ENCODE measurements around the gene KCNAB2. TPM values are rescaled to one million over a fixed set of nuclear protein-coding genes. Genes with fewer than 3 reads are reported as not detected.

Gene KCNAB2
- total RNA-seq, 4 donors from 2014 or later: 10.9 to 12.6 (median 11.7) TPM

DNA sequence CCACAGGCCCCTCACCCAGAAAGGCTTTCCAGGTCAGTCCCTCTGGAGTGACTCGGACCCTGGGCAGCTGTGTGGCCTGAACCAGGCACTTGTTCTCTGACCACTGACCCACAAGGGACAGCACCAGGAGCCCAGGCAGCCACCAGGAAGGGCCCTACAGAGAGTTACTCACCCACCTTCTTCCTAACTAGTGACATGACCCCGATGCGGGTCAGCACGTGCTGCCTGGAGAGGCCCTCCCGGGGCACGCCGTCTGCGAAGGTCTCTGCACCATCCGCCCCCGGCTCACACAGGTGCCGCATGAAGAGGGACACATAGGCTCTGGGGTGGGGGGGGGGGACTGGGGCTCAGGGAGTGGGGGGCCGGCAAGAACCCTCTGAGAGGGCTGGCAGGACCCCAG lies 78.7 kb downstream of the KCNAB2 start:
- WGBS, 2 donors (ENCODE audit: low coverage in 1 of 2): no CpG with 5 or more reads among the region's 12 CpGs
- H3K4me1 ChIP-seq: peaks cover 0 to 11% (median 6%) of the 10 kb centered on the region in 3 donors
- peaks cover 20% of the 10 kb centered on the region for H3K27me3 ChIP-seq
- no peak overlapping the region for H3K4me3 ChIP-seq
- ATAC-seq: no peak
- TF ChIP-seq POLR2AphosphoS5 (IDR thresholded peaks at IDR 0.05) (no peak), EP300 (IDR thresholded peaks at IDR 0.05) (no peak), POLR2A (IDR thresholded peaks at IDR 0.05) (no peak), CTCF (IDR thresholded peaks at IDR 0.05) (no peak)
- no peak overlapping the region for H3K27ac ChIP-seq
- no peaks in the 10 kb centered on the region for H3K36me3 ChIP-seq
- H3K9me3 ChIP-seq: no peaks in the 10 kb centered on the region

DNA sequence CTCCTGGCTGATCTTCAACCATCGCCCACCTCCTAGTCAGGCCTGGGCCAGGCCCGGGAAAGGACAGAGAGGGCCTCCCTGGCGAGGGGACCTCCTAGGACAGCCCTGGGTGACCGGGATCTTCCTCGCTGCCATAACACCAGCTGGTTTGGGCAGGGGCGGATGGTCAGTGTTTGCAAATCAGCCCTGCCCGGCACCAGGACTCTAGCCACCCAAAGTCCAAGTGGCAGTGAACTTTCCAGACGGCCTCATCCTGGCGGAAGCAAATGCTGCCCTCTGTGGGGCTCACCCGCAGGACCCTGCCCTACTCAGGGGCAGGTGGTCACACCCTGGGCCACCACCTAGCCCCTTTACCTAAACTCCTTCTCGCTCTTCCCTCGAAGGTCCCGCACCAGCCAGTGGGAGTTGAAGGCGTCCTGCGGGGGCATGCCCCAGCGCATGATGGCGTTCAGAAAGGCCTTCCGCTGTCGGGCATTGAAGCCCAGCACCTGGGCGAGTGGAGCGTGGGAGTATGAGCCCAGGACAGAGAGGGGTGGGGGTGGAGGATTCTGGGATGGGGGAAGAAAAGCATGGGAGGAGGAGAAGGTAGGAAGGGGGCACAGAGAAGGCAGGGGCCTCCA lies 79.2 kb downstream of the KCNAB2 start:
- Histone ChIP-seq H3K4me1 (peaks cover 0 to 11% (median 6%) of the 10 kb centered on the region in 3 donors), H3K4me3 (no peak overlapping the region), H3K36me3 (no peaks in the 10 kb centered on the region), H3K9me3 (no peaks in the 10 kb centered on the region), H3K27ac (no peak overlapping the region), H3K27me3 (peaks cover 20% of the 10 kb centered on the region)
- WGBS, 2 donors (ENCODE audit: low coverage in 1 of 2): 73% methylated on average over 3 of the region's 21 CpGs; no CpG with 5 or more reads in 1 of the 2 donors
- ATAC-seq: no peak
- TF ChIP-seq POLR2AphosphoS5 (IDR thresholded peaks at IDR 0.05) (no peak), EP300 (IDR thresholded peaks at IDR 0.05) (no peak), POLR2A (IDR thresholded peaks at IDR 0.05) (no peak), CTCF (IDR thresholded peaks at IDR 0.05) (no peak)

- H3K27ac ChIP-seq: no peak overlapping the region
- H3K4me1 ChIP-seq: peaks cover 0 to 11% (median 6%) of the 10 kb centered on the region in 3 donors
- H3K36me3 ChIP-seq: no peaks in the 10 kb centered on the region
- H3K27me3 ChIP-seq: peaks cover 20% of the 10 kb centered on the region
- TF ChIP-seq POLR2AphosphoS5 (IDR thresholded peaks at IDR 0.05) (no peak), POLR2A (IDR thresholded peaks at IDR 0.05) (no peak), EP300 (IDR thresholded peaks at IDR 0.05) (no peak), CTCF (IDR thresholded peaks at IDR 0.05) (no peak)
- H3K4me3 ChIP-seq: no peak overlapping the region
- 61% methylated on average over 4 of the region's 15 CpGs; no CpG with 5 or more reads in 1 of the 2 donors for WGBS, 2 donors (ENCODE audit: low coverage in 1 of 2)
- no peak for ATAC-seq
- no peaks in the 10 kb centered on the region for H3K9me3 ChIP-seq
Observed at GRCh38 chr1:6125366-6125765, 79.7 kb downstream of the KCNAB2 start.

GRCh38 chr1:6126028-6126427 lies 80.3 kb downstream of the KCNAB2 start:
- no peak for ATAC-seq
- Histone ChIP-seq H3K27ac (no peak overlapping the region), H3K36me3 (no peaks in the 10 kb centered on the region), H3K9me3 (no peaks in the 10 kb centered on the region), H3K27me3 (peaks cover 20% of the 10 kb centered on the region), H3K4me3 (no peak overlapping the region), H3K4me1 (peaks cover 0 to 11% (median 6%) of the 10 kb centered on the region in 3 donors)
- TF ChIP-seq EP300 (IDR thresholded peaks at IDR 0.05): no peak
- no peak for TF ChIP-seq POLR2AphosphoS5 (IDR thresholded peaks at IDR 0.05)
- no peak for TF ChIP-seq POLR2A (IDR thresholded peaks at IDR 0.05)
- TF ChIP-seq CTCF (IDR thresholded peaks at IDR 0.05): no peak
- 100% methylated on average over 1 of the region's 13 CpGs; no CpG with 5 or more reads in 1 of the 2 donors for WGBS, 2 donors (ENCODE audit: low coverage in 1 of 2)

DNA sequence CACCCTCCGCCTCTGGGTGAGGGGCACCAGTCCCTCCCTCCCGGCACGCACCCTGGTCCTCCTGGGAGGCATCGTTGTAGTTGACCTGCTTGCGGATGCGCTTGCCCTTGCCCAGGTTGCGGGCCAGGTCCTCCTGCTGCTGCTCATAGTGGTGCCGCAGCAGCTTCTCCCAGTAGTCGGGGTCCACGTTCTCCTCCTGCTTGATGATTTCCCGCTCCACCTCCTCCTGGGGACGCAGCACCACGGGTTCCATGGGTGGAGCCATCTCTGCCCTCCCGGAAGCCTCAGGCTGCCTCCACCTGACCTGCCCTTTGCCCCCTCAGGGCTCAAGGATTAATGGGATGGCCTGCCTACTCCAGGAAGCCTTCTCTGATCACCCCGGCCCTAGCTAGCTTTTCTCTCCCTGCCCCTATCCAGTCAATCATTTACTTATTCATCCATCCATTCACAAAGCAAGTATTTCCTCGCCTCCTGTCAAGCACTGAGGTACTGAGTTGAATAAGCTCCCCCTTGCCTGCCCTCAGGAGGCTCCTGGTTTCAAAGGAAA lies 80.9 kb downstream of the KCNAB2 start:
- 75% methylated on average over 6 of the region's 16 CpGs; no CpG with 5 or more reads in 1 of the 2 donors for WGBS, 2 donors (ENCODE audit: low coverage in 1 of 2)

More for the DNA sequence above, 80.9 kb downstream of the KCNAB2 start:
- no peak for ATAC-seq
- peaks cover 0 to 11% (median 6%) of the 10 kb centered on the region in 3 donors for H3K4me1 ChIP-seq
- H3K36me3 ChIP-seq: no peaks in the 10 kb centered on the region
- H3K4me3 ChIP-seq: no peak overlapping the region
- peaks cover 20% of the 10 kb centered on the region for H3K27me3 ChIP-seq
- TF ChIP-seq POLR2AphosphoS5 (IDR thresholded peaks at IDR 0.05): no peak
- no peak for TF ChIP-seq POLR2A (IDR thresholded peaks at IDR 0.05)
- no peak for TF ChIP-seq CTCF (IDR thresholded peaks at IDR 0.05)
- TF ChIP-seq EP300 (IDR thresholded peaks at IDR 0.05): no peak
- no peak overlapping the region for H3K27ac ChIP-seq
- peaks cover 0 to 3% (median 0%) of the 10 kb centered on the region in 3 donors for H3K9me3 ChIP-seq
